HG03159 (cell line): ENCODE results near the gene CSPG5.

Experiments
- ATAC-seq: cut with Tn5 transposase; IDR thresholded peaks from one replicate; pipeline ENCODE4 v1.9.1; 2021; ENCODE audit warnings: mild to moderate bottlenecking, moderate library complexity; ENCODE audit not compliant: unreplicated experiment

Gene CSPG5, protein sequence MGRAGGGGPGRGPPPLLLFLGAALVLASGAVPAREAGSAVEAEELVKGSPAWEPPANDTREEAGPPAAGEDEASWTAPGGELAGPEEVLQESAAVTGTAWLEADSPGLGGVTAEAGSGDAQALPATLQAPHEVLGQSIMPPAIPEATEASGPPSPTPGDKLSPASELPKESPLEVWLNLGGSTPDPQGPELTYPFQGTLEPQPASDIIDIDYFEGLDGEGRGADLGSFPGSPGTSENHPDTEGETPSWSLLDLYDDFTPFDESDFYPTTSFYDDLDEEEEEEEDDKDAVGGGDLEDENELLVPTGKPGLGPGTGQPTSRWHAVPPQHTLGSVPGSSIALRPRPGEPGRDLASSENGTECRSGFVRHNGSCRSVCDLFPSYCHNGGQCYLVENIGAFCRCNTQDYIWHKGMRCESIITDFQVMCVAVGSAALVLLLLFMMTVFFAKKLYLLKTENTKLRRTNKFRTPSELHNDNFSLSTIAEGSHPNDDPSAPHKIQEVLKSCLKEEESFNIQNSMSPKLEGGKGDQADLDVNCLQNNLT

GRCh38 chr3:47578691-47579632 lies at the start of gene CSPG5:
TSS of gene CSPG5 (minus strand) at chr3:47578865. CDS start at chr3:47578693, 172 bp downstream.
- no peak for ATAC-seq

GRCh38 chr3:47628426-47628825 lies 49.8 kb upstream of the CSPG5 start:
- ATAC-seq = no peak

DNA sequence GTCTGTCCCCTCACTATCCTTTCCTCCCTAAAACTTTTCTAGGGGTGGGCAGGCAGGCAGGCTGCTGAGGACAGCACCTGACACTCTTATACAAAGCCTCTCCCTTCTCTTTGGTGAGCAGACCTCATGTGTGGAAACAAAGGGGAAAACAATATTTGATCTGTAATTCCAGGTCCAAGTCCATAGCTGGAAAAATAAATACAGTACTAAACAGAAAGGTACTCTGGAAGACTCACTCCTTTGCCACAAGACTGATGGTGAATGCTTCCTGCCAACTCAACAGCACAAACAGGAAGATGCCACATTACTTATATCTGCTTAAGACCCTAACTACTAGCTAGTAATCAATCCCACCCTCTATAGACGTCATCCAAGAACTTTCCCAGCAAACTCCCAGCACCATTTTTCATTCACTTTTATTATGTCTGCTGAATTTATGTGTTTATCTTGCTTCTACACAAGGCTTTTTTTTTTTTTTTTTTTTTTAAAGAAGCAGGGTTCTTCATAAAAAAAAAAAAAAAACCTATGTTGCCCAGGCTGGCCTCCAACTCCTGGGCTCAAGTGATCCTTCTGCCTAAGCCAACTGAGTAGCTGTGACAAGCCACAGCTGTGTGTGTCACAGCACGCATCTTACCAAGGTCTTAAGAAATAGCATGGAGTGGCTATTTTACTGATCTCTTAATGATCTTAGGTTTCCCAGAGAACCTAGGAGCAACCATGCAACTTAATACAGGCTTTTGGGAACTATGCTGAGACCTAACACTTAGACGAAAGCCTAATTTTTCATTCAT lies 44.2 kb upstream of the CSPG5 start:
- ATAC-seq = no peak

DNA sequence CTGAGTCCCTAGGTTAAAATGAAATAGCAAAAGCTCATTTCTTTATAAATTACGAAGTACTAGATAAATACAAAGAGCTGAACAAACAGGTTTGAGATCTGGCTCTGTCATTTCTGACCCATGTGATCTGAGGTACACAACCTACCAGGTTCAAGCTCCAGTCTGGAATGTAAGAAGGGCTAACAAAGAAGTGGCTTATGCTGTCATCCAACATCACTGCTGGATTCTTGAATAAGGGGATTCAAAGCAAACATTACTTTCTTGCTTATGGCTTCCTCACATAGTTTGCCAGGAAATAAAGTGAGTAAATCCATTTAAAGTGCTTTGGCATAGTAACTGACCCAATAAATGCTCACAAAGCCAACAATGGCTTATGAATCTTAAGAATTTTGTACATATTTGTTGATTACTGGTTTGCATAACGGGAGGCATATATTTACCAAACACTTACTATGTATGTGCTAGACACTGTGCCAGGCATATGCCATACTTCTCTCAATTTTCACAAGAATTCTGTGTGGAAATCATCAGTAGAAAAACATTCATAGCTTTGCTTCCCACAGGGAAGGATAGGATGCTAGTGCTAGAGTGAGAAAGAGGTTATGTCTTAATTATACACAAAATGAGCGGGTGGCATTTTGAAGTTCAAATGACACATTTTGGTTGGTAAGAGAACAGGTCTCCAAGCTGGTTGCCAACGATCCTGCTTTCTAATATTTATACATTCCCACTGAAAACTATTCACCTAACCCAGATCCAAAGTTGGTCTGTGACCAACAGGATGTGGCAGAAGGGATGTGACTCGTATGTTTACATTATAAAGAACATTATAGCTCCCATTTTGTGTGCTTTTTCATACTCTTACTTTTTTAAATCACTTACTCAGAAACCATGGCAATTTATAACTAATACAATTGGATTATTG lies 38.7 kb upstream of the CSPG5 start:
- ATAC-seq = no peak

GRCh38 chr3:47614788-47615187 lies 36.1 kb upstream of the CSPG5 start:
- ATAC-seq = no peak

DNA sequence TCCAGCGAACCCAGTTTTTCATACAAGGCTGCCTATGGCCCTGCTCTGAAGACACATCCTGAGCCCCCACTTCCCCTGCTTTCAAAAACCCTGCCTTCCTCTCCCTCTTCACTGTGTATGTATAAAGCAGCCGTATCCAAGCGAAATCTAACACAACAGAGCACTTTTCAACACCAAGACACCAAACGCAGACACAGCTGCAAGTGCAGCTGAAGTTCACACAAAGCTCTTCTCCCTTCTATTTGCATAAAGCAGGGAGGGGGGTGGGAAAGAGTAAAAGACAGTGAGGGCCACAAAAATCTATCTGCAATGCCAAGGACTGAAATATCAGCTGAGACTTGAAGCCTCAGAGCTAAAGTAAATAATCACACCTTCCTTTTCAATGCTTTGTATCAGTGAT lies 35.1 kb upstream of the CSPG5 start:
- no peak for ATAC-seq

DNA sequence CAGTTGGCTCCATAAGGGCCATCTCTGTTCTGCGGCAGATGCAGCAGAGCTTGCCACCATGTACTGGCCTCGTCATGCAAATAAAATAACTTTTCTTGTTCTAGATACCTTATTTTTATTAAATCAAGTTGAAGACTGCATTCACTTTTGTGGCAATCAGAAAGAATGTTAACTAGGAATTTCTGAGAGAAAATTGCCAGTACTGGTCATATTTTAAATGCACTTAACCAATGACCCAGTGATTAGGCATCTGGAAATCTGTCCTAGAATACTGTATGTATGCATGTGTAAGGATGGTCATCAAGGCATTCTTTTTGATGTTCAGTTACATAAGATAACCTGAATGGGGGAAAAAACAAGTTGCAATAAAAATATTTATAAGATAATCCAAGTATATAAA lies 34.2 kb upstream of the CSPG5 start:
- ATAC-seq = no peak

- ATAC-seq = no peak
These were observed 33.5 kb upstream of the CSPG5 start for GRCh38 chr3:47612178-47612577.

DNA sequence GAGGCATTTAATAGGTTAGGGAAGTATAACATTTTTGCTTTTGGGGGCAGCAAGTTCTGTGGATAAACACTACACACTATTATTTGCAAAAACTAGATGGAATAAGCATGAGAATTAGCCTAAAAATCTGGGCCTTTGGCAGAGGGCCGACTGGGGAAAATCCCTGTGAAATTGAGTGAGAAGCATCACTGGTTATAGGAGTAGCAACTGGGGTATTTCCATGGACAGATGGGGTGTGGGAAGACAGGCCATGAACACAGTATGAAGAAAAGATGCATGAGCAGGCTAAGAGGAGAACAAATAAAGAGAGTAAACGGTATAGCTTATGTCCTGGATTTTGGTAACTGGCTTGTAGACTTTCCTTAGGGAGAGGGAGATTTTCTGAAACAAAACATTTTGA lies 32.9 kb upstream of the CSPG5 start:
- no peak for ATAC-seq

DNA sequence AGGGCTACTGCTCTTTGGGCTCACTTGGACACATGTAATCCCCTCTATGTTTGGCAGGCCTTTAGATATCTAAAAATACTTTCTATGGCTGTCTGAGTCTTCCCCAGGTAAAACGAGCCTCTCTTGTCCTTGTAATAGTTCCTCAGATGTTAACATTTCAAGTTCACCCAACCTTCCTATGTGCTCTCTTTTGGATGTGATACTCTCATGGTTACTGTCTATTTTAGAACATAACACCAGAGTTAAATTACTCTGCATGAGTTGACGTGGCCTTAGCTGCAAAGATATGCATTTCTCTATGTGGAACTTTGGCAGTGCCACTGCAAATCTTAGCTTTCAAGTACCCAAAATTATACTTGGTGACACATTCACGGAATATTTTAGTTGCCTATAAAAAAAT lies 31.9 kb upstream of the CSPG5 start:
- no peak for ATAC-seq

DNA sequence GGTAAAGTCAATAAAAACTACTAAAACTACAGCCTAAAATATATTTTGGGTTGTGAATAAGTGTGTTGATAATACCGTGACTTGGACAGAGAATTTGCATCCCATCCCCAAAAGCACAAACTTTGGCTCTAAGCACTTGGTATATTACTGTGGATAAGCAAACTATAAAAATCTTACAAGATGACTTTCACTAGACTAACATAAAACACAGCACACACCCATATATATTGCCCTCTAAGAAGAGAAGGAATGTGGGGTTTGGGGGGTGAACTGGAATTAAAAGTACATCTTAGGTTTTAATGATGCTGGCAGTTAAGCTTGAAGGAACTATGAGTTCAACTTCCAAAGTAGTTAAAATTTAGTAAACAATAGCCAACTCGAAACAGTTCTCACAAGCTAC lies 28.7 kb upstream of the CSPG5 start:
- no peak for ATAC-seq

DNA sequence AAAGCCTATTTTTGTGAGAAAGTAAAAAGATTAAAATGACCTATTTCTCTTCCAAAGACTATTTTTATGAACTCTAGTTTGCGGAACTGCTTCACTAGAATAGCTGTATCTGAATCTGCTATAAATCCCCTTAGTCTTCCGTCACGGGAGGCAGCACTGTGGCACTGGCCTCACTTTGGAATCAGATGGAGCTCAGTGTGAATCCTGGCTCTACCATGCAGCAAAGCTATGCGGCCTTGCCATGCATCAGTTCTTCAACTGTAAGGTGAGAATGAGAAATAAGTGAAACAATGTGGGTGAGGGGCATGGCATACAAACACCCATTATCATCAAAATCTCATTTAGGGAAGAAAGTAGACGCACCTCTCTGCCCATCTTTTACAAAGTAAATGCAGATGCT lies 27.5 kb upstream of the CSPG5 start:
- ATAC-seq = no peak

DNA sequence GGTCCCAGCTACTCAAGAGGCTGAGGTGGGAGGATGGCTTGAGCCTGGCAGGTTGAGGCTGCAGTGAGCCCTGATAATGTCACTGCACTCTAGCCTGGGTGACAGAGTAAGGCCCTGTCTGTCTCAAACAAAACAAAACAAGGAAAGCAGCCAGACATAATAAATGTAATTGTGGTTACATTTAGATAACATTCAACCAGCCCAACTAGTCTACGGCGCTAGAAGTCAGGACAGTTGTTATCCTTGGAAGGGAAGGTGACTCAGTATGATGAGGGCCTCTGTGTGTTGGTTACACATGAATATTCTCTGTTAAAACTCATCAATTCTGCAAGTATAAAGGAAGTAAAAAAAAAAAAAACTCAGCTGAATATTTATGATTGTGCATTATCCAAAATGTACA lies 27.0 kb upstream of the CSPG5 start:
- ATAC-seq = no peak

DNA sequence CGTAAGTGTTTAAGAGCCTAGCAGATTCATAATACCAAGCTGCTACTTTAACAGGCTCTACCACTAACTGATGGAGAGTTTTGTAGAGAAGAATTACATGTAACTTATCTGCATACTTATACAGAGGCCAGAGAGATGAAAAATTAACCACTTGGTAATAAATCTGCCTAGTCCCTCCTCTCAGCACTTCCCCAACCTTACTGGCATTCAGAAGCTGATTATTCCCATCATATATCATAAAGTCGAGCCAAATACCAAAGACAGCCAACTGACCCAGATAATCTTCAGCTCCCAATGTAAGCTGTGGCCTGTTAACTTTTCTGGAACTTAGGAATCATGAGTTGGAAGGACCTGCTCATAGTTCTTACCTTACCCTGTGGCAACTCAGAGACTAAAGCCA lies 25.5 kb upstream of the CSPG5 start:
- no peak for ATAC-seq

DNA sequence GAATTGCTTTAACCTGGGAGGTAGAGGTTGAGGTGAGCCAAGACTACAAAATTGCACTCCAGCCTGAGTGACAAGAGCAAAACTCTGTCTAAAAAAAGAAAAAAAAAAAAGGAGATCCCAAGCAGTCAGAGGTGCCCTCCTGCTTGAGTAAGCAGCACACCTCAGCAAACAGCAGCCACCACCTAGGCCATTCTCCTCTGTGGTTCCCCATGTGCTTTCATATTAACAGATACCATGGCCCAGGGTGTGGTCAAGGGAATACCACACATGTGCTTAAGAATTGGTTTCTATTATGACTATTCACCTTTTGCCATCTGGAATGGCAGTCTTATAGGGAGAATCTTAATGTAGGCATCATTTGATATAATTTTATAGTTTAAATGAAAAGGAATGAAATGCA lies 24.7 kb upstream of the CSPG5 start:
- no peak for ATAC-seq

DNA sequence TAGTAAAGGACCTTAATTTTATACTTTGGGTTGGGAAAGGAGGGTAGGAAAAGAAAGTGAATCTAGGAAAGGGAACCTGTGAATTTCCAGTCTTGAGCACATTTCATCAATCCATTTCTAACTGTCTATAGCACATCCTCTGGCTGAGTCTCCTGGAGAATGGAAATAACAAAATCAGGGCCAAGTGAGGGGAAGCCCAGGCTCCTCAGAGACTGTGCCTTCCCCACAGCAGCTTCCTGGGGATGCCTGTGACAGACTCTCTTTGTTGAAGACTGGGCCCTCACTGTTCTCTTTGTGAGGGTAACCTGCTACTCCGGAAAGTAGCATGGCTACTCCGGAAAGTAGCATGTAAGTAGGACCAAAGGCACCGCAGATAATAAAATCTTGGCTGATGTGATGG lies 22.6 kb upstream of the CSPG5 start:
- no peak for ATAC-seq

DNA sequence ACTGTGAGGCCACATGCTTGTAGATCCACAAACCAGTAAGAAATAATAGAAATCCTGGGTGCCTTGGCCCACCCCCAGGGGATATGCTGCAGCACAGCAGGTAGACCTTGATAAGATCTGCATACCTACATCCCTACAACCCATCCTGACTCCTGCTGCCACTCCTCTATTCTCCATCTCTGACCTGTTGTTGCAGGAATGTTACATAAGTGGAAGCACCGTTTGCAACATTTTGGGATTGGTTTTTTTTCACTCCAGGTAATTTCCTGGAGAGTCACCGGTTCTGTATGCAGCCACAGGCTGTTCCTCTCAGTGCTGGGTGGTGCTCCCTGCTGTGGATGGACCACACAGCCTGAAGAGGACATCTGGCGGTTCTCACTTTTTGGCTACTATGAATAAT lies 16.1 kb upstream of the CSPG5 start:
- no peak for ATAC-seq

DNA sequence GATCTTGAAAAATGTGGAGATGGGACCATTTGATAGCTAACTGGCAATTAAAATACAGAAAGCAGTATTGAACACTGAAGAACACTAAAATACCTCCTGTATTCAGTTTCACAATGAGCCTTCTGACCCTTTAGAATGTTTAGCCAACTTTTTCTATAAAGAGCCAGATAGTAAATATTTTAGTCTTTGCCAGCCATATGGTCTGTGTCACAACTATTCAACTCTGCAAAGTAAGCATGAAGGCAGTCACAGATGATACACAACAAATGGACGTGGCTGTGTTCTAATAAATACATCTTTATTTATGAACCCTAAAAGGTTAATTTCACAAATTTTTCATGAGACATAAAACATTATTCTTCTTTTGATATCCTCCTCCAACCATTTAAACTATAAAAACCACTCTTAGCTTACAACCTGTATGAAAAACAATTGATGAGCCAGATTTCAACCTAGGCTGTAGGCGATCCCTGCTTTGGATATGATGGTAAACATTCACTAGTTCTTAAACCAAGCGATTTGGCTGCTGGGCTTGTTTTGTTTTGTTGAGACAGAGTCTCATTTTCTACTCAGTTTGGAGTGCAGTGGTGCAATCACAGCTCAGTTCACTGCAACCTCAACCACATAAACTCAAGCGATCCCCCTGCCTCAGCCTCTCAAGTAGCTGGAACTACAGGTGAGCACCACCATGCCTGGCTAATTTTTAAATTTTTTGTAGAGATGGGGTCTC lies 13.6 kb upstream of the CSPG5 start:
- no peak for ATAC-seq

GRCh38 chr3:47590216-47590615 lies 11.6 kb upstream of the CSPG5 start:
- ATAC-seq = no peak
